Sigmoid colon (tissue), 3 donors: Measurements from ENCODE around the gene IL36RN.

Experiments
- CTCF ChIP-seq, 4 experiments: fragments of 450-650 bp in 3 of 4; fragments of 200-600 bp in 1 of 4; IDR thresholded peaks; one replicate each; pipeline ENCODE4 v1.5.1; 2016 to 2019; ENCODE audit warnings: antibody characterized with exemption in 4 of 4, mild to moderate bottlenecking in 3 of 4, moderate library complexity in 2 of 4
- POLR2A ChIP-seq, 2 donors: fragments of 450-650 bp; IDR thresholded peaks; one replicate each; pipeline ENCODE4 v1.6.1; 2016; ENCODE audit warnings: antibody characterized with exemption in 2 of 2, mild to moderate bottlenecking in 2 of 2, moderate library complexity in 2 of 2

GRCh38 chr2:113032737-113033136 lies 26.3 kb upstream of the IL36RN start:
- TF ChIP-seq CTCF (IDR thresholded peaks at IDR 0.05) (no peak), POLR2A (IDR thresholded peaks at IDR 0.05) (no peak)
